ENCODE measurements around the gene MKNK1. TPM values are rescaled to one million over a fixed set of nuclear protein-coding genes. Genes with fewer than 3 reads are reported as not detected.
A peak's percentile ranks its signal among the peaks of the same experiment; 100 is the strongest.

MKNK1 gene
- total RNA-seq, 1 donor from 2014 or later = 25.1 TPM

DNA sequence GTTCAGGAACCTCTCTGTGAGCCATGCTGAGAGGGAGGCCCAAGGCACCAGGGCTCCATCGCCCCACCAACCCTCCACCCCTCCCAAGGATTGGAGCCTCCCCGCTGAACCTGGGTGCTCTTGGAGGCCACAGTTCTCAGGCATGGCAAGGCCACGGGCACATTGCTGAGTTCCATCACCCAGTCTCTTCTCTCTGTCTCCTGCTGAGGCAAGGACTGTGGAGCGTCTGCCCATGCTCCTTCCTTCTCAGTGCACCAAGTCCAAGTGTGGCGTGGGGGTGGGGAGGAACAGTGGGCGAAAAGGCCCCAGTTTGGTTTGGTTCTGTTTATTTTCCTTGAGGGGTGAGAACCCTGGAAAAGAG lies 49.9 kb downstream of the MKNK1 start:
- Mint-ChIP-seq H3K9me3 (ENCODE audit: low read depth) (no peaks in the 10 kb centered on the region), H3K4me3 (ENCODE audit: unreplicated experiment) (no peak overlapping the region), H3K27me3 (ENCODE audit: low read depth) (peaks cover 25% of the 10 kb centered on the region), H3K27ac (ENCODE audit: unreplicated experiment) (no peak overlapping the region), H3K36me3 (ENCODE audit: low read depth) (peaks cover 5% of the 10 kb centered on the region), H3K4me1 (ENCODE audit: low read depth) (peaks cover 7% of the 10 kb centered on the region)
- peak; percentile 47 for DNase-seq (ENCODE audit: low spot score)
- TF ChIP-seq, protein P1, sequence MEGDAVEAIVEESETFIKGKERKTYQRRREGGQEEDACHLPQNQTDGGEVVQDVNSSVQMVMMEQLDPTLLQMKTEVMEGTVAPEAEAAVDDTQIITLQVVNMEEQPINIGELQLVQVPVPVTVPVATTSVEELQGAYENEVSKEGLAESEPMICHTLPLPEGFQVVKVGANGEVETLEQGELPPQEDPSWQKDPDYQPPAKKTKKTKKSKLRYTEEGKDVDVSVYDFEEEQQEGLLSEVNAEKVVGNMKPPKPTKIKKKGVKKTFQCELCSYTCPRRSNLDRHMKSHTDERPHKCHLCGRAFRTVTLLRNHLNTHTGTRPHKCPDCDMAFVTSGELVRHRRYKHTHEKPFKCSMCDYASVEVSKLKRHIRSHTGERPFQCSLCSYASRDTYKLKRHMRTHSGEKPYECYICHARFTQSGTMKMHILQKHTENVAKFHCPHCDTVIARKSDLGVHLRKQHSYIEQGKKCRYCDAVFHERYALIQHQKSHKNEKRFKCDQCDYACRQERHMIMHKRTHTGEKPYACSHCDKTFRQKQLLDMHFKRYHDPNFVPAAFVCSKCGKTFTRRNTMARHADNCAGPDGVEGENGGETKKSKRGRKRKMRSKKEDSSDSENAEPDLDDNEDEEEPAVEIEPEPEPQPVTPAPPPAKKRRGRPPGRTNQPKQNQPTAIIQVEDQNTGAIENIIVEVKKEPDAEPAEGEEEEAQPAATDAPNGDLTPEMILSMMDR (IDR thresholded peaks at IDR 0.05) = no peak

DNA sequence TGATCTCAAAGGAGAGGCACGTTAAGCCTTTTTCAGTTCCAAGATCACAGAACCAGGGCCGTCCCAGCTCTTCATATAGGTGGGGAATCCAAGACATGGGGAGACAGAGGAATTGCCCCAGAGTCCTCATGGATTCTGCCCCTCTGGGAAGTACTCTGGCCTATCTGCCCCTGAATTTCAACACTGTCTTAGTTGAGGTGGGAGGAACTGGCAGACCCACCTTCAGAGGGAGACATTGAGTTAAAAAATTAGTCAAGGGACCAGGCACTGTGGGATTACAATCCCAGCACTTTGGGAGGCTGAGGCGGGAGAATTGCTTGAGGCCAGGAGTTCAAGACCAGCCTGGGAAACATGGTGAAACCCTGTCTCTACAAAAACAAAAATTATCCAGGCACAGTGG lies 50.6 kb downstream of the MKNK1 start:
- Mint-ChIP-seq H3K36me3 (ENCODE audit: low read depth) (peaks cover 3% of the 10 kb centered on the region), H3K27me3 (ENCODE audit: low read depth) (peaks cover 26% of the 10 kb centered on the region), H3K4me3 (ENCODE audit: unreplicated experiment) (no peak overlapping the region), H3K4me1 (ENCODE audit: low read depth) (peaks cover 7% of the 10 kb centered on the region), H3K27ac (ENCODE audit: unreplicated experiment) (no peak overlapping the region), H3K9me3 (ENCODE audit: low read depth) (no peaks in the 10 kb centered on the region)
- DNase-seq (ENCODE audit: low spot score) = no peak
- TF ChIP-seq, protein P1 (IDR thresholded peaks at IDR 0.05) = no peak

DNA sequence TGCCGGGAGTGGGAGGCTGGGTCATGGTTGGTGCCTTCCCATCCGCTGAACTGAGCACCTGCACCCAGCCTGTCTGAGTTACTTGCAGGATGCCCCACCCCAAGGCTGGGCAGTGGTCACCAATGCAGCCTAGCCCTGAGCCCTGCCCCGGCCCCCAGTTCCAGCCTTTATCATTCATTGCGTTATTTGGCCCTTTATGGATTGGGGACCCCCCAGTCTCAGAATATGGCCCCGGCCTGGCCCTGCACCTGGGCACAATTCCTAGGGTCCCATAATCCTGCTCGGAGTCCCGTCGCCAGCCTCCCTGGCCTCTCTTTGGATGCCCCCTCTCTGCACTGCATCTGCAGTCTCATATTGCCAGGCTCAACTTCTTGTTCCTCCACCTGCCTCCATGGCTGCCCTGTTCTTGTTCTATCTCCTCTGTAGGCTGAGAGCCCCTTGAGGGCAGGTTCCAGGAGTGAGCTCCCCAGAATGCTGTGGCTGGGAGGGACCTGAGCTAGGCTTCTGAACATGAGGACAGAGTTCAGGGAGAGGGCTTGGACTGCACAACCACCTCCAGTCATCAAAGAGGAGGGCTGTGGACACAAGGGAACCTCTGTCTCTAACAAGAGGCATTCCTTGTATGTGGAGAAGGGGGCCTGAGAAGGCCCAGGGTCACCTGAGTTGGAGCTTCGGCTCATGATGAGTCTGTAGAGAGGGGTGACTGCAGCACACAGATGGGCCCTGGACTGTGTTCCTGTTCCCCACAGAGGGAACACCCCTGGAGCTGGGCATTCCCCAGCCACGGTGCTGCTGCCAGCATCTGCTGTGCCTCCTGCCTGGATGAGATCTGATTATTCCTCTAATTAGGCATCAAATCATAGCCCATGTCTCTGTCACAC lies 51.5 kb downstream of the MKNK1 start:
- Mint-ChIP-seq H3K27me3 (ENCODE audit: low read depth) (peaks cover 26% of the 10 kb centered on the region), H3K4me1 (ENCODE audit: low read depth) (peaks cover 7% of the 10 kb centered on the region), H3K4me3 (ENCODE audit: unreplicated experiment) (no peak overlapping the region), H3K36me3 (ENCODE audit: low read depth) (no peaks in the 10 kb centered on the region), H3K27ac (ENCODE audit: unreplicated experiment) (no peak overlapping the region), H3K9me3 (ENCODE audit: low read depth) (no peaks in the 10 kb centered on the region)
- DNase-seq (ENCODE audit: low spot score) = peak; percentile 60
- TF ChIP-seq, protein P1 (IDR thresholded peaks at IDR 0.05) = no peak

DNA sequence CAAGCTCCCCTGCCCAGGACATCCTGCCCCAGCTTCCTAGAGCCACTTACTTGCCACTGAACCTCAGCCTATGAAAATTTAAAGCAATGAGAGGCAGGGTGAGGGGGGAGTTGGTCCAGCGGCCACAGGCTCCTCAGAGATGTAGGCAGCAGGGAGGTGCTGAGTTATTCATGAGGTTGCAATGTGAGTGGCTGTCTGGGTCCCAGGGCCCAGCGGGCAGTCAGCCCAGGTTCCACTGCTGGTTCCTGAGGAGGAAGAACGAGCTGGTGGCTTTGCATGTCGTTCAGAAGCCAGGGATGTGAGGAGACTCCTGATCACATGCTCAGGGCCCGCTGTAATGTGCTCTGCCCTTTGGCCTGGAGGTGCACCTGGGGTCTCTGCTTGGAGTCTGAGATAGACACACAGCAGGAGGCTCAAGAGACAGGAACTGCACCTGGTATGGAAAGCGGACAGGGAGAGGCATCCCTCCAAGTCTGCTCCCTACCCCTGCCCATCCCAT lies 52.4 kb downstream of the MKNK1 start, which contains the start of gene KNCN:
Gene KNCN (minus strand): TSS at position 51 of the 499 bp plus-strand sequence. CDS start 432 bp downstream, outside the sequence.
- TF ChIP-seq, protein P1 (IDR thresholded peaks at IDR 0.05) = no peak
- Mint-ChIP-seq H3K27ac (ENCODE audit: unreplicated experiment) (no peak within 1 kb of the TSS), H3K4me1 (ENCODE audit: low read depth) (peaks cover 7% of the 10 kb centered on the region), H3K4me3 (ENCODE audit: unreplicated experiment) (no peak within 1 kb of the TSS), H3K27me3 (ENCODE audit: low read depth) (peaks cover 31% of the 10 kb centered on the region), H3K9me3 (ENCODE audit: low read depth) (no peaks in the 10 kb centered on the region), H3K36me3 (ENCODE audit: low read depth) (no peaks in the 10 kb centered on the region)
- peak; percentile 33 for DNase-seq (ENCODE audit: low spot score)

DNA sequence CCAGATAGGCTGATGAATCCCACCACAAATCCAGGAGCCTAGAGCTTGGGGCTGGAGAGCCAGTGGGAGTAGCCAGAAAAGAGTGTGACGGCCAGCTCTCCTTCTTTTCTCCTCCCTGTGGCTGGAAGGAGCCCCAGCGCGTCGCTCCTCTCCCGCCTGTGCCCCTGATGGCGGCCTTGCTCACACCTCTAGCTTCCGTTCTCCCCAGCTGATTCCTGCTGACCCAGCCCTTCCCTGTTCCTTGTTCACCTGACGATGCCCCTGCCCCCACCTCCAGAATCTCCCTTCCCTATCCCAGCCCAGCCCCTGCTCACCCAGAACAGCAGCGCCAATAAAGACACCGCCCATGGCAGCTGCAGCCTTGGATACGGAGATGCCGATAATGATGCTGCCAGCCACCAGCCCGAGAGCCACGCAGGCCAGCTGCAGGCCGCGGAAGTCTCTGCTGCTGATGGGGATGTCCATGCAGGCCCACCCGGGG lies 53.3 kb downstream of the MKNK1 start:
- Mint-ChIP-seq H3K27ac (ENCODE audit: unreplicated experiment) (no peak overlapping the region), H3K27me3 (ENCODE audit: low read depth) (peaks cover 39% of the 10 kb centered on the region)
- TF ChIP-seq, protein P1 (IDR thresholded peaks at IDR 0.05) = no peak

More for the DNA sequence above, 53.3 kb downstream of the MKNK1 start:
- Mint-ChIP-seq H3K9me3 (ENCODE audit: low read depth) (no peaks in the 10 kb centered on the region), H3K4me1 (ENCODE audit: low read depth) (peaks cover 7% of the 10 kb centered on the region), H3K4me3 (ENCODE audit: unreplicated experiment) (no peak overlapping the region), H3K36me3 (ENCODE audit: low read depth) (no peaks in the 10 kb centered on the region)
- peak; percentile 65 for DNase-seq (ENCODE audit: low spot score)
